Medulla oblongata (tissue), 1 donor: Measurements from ENCODE around the gene SMIM1.

Experiments
- DNase-seq: peaks from one replicate; pipeline ENCODE4 v3.0.0-alpha.2; 2015; ENCODE audit errors: extremely low spot score

Gene SMIM1

DNA sequence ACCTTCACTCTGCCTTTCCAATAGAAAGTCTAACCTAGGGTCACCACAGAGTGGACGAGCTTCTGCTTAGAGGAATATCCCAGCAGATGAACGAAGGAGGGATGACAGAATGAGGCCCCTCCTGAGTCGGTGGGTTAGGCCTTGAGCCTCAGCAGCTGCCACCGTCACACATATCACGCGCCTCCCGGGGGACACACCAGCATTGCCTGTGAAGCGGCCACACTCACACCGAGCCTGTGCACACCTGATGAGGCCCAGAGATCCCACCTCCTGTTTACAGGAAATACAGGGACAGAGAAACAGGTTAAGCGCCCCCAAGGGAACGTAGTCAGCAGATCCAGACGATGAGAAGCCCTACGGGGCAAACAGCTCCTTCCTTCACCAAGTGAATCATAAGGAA is 48.9 kb downstream of the SMIM1 start:
- no peak for DNase-seq

DNA sequence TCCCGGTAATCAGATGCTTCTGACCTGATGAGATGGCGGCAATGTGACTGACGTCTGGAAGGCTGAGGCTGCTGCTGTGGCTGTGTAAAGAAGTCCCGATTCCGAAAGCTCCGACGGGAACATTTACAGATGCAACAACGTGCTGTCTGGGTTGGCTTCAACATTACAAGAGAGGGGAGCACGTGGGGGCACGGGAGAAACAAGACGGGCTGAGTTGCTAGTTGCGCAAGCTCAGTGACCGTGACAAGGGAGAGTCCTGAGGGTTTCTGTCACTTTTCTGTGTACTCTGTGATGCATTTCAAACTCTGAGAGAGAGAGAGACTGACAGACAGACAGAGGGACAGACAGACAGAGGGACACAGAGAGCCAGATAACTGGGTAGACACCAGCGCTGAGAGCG is 49.4 kb downstream of the SMIM1 start:
- no peak for DNase-seq

- DNase-seq, result no peak
These were observed 49.9 kb downstream of the SMIM1 start for GRCh38 chr1:3822421-3822820.

GRCh38 chr1:3824650-3825049 is 52.1 kb downstream of the SMIM1 start:
- no peak for DNase-seq

- no peak for DNase-seq
These were observed 52.8 kb downstream of the SMIM1 start for GRCh38 chr1:3825356-3825755.
